NCI-H1048 (cell line): ENCODE data around the gene HK2.
"Not testable (repeated sequence)": the region's sequence is repeated elsewhere in the genome, so short reads cannot be mapped to it uniquely, and the experiment has no call there.

Experiments
- DNase-seq: peaks from one replicate; lab custom pipeline; 2025; lab: John Stamatoyannopoulos, UW

HK2 gene

DNA sequence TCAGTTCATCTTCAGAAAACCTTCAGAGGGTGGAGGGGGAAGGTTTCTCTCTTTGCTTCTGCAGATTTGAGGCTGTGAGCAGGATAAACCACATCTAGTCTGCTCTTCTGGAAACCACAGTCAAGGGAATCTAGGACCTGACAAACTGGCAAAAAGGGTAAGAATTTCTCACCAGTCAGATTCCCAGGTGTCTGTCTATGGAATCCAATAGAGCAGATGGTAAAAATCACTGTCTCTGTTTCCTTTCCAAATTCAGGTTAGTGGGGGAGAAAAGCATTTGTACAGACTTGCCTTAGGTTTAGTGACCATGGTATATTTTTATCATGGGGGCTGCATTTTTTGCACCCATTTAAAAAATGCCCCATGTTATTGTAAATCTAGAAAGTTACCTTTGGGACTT is 62.3 kb downstream of the HK2 start:
- DNase-seq = no peak

- not testable (repeated sequence) for DNase-seq
These were observed 66.3 kb downstream of the HK2 start for GRCh38 chr2:74900225-74900624.

DNA sequence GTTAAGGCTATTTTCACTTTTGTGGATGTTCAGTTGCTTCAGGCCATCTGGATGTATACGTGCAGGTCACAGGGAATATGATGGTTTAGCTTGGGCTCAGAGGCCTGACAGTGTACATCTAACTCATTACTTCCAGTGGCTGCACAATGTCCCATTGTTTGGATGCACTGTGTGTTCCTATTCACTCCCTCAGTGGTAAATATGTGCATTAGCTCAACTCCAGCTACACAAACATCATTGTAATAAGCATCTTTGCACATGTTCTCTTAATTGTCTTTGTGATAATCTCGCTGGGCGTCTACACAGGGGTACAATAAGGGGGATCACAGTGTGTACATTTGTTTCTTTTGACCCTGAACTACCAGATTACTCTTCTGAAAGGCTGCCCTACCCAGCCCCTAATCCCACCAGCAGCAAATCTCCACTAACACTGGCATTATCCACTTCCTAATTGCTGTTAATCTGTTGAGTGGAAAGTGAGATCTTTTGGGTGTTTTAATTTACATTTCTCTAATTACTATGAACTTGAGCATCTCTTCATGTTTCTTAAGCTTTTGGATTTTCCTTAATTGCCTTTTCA is 68.4 kb downstream of the HK2 start:
- no peak for DNase-seq

DNA sequence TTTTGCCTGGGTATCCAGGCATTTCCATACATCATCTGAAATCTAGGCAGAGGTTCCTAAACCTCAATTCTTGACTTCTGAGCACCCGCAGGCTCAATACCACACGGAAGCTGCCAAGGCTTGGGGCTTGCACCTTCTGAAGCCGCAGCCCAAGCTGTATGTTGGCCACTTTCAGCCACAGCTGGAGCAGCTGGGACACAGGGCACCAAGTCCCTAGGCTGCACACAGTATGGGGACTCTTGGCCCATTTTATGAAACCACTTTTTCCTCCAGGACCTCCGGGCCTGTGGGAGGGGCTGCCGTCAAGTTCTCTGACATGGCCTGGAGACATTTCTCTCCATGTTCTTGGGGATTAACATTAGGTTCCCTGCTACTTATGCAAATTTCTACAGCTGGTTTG is 72.5 kb downstream of the HK2 start:
- no peak for DNase-seq

DNA sequence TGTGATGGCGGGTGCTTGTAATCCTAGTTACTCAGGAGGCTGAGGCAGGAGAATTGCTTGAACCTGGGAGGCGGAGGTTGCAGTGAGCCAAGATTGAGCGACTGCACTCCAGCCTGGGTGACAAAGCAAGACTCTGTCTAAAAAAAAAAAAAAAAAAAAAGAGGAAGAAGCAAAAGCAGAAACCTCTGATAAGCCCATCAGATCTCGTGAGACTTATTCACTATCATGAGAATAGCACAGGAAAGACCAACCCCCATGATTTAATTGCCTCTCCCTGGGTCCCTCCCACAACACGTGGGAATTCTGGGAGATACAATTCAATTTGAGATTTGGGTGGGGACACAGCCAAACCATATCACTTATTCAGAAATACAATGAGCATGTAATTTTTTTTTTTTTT is 73.6 kb downstream of the HK2 start:
- not testable (repeated sequence) for DNase-seq

GRCh38 chr2:74908748-74909444 is 75.0 kb downstream of the HK2 start:
- no peak for DNase-seq

DNA sequence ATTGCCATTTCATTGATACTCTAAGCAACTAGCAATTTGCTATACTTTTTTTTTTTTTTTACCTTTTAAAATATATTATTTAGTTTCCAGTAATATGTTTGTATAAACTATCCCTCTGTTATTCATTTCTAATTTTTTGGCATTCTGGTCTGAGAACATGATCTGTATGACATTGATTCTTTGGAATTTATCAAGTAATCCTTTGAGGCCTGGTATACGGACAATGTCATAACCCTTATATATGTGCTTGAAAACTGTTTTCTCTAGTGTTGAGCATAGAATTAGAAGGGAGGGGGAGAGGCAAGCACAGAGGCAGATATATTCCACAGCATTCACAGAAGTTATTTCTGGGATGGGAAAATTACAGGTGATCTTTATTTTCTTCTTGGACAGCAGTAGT is 76.3 kb downstream of the HK2 start:
- DNase-seq = no peak

GRCh38 chr2:74911061-74911460 is 77.1 kb downstream of the HK2 start:
- no peak for DNase-seq

DNA sequence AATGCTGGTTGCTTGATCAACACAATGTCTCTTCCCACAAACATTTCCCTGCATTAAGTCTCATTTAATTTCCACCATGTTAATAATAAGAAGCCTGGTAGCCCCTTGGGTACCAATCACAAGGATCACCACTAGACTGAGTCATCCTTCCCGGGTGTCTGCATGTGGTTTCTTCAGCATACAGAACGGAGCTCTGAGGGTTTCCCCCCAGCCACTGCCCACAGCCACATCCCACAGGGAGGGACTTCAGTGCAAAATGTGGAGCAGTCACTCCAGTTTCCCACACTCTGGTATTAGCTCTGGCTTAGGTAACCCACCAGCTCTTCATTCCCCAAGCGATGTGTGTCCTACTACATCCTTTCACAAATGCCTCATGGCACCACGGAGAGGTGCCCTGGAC is 81.8 kb downstream of the HK2 start:
- no peak for DNase-seq

GRCh38 chr2:74916394-74916793 is 82.5 kb downstream of the HK2 start:
- DNase-seq = no peak

- no peak for DNase-seq
These were observed 84.0 kb downstream of the HK2 start for GRCh38 chr2:74917702-74918619.

- DNase-seq = peak; percentile 7
These were observed 85.9 kb downstream of the HK2 start for GRCh38 chr2:74919827-74920226.

- DNase-seq = no peak
These were observed 87.4 kb downstream of the HK2 start for GRCh38 chr2:74921236-74921736.

- DNase-seq = no peak
These were observed 88.8 kb downstream of the HK2 start for GRCh38 chr2:74922592-74923227.

DNA sequence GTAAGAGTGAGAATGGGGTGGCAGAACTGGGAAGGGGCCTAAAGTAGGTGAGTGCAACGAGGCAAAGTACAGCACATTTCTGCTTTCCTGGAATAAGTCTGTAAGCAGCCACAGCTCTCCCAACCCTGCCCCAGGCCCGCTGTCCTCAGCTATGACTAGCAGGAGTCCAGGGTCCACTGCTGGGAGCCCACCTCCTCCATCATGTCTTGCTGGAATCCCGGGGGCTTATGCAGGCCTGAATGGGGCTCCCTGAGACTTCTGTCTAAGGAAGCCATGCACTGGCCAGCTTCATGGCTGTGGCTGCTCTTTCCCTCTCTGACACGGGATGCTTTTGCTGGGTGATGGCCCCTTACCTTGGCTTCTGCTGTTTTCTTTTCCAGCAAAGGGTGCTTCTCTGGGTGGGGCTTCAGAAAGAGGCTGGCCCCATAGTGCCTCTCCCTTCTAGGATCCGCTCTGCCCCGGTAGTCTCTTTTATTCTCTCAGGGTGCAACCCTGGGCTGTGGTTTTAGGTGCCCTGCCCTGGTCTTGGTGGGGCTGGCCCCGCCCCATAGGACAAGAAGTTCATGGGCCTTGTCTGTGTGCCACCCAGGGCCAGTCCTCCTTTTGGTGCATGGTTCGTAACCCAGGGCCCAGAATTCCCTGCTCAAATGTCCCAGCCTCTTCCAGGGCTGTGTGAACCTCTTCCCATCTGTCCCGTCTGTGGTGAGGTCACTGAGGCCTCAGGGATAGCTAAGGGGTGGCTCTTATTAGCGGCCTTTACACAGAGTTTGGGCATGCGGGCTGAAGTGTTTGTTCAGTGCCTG is 90.7 kb downstream of the HK2 start:
- DNase-seq = no peak

DNA sequence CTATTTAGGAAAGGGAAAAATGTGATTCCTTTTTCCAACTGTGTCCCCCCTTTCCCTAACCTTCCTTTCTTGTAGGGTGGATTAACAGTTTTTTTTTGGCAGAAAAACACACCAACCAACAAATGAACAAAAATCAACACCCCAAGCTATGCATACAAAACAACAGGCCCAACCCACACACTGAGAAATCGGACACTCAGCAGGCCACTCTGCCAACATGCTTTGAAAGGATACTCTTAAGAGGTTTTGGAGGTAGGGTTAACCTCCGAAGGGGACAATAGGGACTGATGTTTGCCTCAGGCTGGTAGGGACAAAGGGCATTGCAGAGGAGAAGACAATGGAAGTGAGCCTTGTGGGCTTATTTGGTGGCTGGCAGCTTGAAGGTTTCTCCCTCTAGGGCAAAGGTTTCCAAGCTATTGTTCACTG is 91.4 kb downstream of the HK2 start:
- no peak for DNase-seq

DNA sequence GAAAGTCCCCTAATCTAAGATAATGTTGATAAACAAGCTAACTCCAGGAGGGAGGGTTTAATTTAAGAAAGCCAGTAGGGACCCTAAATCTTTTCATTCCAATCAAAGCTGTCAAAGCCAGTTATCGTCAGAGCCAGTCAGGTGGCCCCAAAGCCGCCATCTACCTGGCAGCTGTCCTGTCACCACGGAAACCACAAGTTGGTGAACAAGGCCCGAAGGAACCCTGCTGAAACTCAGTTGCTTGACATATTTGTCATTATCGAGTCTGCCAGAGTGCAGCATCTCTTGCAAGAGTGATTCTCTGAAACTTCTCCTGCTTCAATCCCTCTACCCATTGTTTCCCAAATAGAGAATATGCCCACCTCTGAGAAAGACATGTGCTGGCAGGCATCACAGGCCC is 93.7 kb downstream of the HK2 start:
- DNase-seq = no peak

DNA sequence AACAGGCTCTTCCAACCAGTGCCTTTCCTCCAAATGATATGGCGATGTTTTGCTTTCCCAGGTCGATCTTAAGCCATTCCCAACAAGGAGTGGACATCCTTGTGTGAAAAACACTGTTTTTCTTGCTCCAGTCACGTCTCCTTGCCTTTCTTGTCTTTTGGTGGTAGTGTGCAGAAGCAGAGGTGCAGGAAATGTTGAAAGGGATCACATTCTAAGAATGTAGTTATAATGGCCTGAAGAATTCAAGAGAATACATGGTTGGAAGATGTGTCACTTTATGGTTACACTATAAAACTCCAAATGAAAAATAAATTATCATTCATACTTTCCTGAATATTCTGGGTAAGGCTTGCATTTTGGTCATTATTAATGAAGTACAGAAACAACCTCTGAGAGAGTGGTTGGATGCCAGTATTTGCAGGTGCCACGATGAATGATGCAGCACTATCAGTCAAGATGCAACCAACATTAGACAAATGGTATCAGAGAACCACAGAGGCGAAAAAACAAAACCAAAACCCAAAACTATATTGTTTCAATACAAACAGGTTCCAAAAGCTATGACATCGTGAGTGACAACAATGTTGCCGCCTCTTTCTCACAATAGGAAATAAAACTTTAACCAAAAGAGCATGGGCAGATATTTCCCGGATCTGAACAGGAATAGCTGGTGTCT is 97.0 kb downstream of the HK2 start:
- DNase-seq = no peak

DNA sequence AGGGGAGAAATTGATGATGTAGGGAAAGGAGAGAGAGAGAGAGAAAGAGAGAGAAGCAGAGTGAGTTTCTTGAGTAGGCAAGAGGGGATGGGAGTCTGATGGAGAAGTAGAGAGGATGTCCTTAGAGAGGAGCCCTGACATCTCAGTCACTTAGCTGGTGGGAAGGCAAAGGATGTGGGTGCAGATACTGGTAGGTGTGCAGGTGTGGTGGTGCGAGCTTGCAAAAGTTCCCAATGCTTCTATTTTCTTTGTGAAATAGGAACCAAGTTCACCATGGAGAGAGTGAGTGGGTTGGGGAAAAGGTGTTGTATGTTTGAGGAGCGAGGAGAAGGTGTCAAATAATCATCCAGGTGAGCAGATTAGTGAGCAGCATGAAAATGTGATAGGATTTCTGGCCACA is 98.0 kb downstream of the HK2 start:
- DNase-seq = no peak

DNA sequence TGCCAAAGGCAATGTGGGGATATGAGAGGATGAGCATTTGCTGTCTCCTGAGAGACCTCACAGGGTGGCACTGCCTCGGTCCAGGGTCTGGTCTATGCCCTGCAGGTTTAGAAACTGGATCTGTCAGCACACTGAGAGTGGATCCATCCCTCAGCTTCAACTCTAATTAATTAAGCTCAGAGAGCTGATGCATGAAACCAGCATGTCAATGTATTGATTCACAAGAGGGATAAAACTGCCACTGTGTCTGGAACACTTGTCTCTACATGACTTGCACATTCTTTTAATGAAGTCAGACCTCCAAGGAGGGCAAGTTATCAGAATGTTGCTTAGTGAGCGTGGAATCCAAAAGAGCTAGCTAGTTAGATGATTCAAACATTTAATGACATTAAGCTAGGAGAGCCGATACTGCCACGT is 102.1 kb downstream of the HK2 start:
- DNase-seq = no peak
